Testis (tissue), 2 donors: Measurements from ENCODE around the gene COQ8B.

Experiments
- POLR2A ChIP-seq: fragments of 450-650 bp; IDR thresholded peaks from one replicate; pipeline ENCODE4 v1.6.1; 2017; ENCODE audit warnings: antibody characterized with exemption, mild to moderate bottlenecking, moderate library complexity
- TF ChIP-seq, protein P1 (sequence below), 3 experiments: fragments of 450-650 bp in 2 of 3; fragments of 200-600 bp in 1 of 3; sonication (generic) in 1 of 3; IDR thresholded peaks; one replicate each; pipeline ENCODE4 v1.5.1; 2016 to 2019; ENCODE audit warnings: antibody characterized with exemption in 3 of 3, mild to moderate bottlenecking in 2 of 3, moderate library complexity in 1 of 3

DNA sequence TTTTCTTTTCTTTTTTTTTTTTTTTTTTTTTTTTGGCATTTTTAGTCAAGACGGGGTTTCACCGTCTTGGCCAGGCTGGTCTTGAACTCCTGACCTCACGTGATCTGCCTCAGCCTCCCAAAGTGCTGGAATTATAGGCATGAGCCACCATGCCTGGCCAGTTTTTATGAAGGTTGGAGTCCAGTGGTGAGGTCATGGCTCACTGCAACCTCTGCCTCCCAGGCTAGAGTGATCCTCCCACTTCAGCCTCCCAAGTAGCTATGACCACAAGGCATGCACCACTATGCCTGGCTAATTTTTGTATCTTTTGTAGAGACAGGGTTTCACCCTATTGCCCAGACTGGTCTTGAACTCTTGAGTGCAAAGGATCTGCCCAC is 38.5 kb upstream of the COQ8B start:
- TF ChIP-seq, protein P1, sequence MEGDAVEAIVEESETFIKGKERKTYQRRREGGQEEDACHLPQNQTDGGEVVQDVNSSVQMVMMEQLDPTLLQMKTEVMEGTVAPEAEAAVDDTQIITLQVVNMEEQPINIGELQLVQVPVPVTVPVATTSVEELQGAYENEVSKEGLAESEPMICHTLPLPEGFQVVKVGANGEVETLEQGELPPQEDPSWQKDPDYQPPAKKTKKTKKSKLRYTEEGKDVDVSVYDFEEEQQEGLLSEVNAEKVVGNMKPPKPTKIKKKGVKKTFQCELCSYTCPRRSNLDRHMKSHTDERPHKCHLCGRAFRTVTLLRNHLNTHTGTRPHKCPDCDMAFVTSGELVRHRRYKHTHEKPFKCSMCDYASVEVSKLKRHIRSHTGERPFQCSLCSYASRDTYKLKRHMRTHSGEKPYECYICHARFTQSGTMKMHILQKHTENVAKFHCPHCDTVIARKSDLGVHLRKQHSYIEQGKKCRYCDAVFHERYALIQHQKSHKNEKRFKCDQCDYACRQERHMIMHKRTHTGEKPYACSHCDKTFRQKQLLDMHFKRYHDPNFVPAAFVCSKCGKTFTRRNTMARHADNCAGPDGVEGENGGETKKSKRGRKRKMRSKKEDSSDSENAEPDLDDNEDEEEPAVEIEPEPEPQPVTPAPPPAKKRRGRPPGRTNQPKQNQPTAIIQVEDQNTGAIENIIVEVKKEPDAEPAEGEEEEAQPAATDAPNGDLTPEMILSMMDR (IDR thresholded peaks at IDR 0.05) = no peak
- no peak for TF ChIP-seq POLR2A
